Posterior vena cava (tissue), 2 donors: Measurements from ENCODE around the gene FICD. TPM values are rescaled to one million over a fixed set of nuclear protein-coding genes. Genes with fewer than 3 reads are reported as not detected.

Experiments used
- DNase-seq: peaks from one replicate; pipeline ENCODE4 v3.0.0-alpha.2; 2020; ENCODE audit warnings: low spot score
- intact Hi-C, 2 donors: fragments of 100-400 bp; cut with DNase I; formaldehyde crosslinking; loops; one replicate each; pipeline versions ENCODE4 v1.14.1 to v1.14.2; 2022 to 2023
- total RNA-seq, 2 donors: library from RNA; stranded (reverse); fragmentation: NEBNext Ultra II Directional; extraction: Animal tissue kit (Norgen Biotek cat#: 25700); gene quantifications; one replicate each; pipeline ENCODE4 v1.2.1, GENCODE V29; 2021
- donor health status: DM: yes; HTN: yes; CAD: no.
- donor health status: DM: yes; HTN: yes; CAD: no.

The FICD gene
- total RNA-seq, 2 donors from 2014 or later = 10.0 to 11.3 TPM

GRCh38 chr12:108561852-108562347 lies 46.8 kb downstream of the FICD start:
- DNase-seq = no peak
- intact Hi-C loops = loop anchor here (5.0 to 10.0 kb wide), 3 partner anchors 173 to 533 kb away; partner anchors contain the start of genes ALKBH2 (in 2 of the 2), UNG (in 2 of the 2) and CORO1C (in 1 of the 2)

GRCh38 chr12:108562348-108563135 lies 47.5 kb downstream of the FICD start, which contains the start of gene ISCU:
Gene ISCU (plus strand): TSS chr12:108562596. CDS start chr12:108562623, 27 bp downstream.
- DNase-seq = peak; percentile 100
- intact Hi-C loops = loop anchor here (5.0 to 10.0 kb wide), 3 partner anchors 172 to 532 kb away; partner anchors contain the start of genes ALKBH2 (in 2 of the 2), UNG (in 2 of the 2) and CORO1C (in 1 of the 2)

- peak; percentile 93 for DNase-seq
- intact Hi-C loops = loop anchor here (5.0 to 10.0 kb wide), 3 partner anchors 172 to 532 kb away; partner anchors contain the start of genes ALKBH2 (in 2 of the 2), UNG (in 2 of the 2) and CORO1C (in 1 of the 2)
Measured at GRCh38 chr12:108563136-108563803, 48.2 kb downstream of the FICD start.

- no peak for DNase-seq
- intact Hi-C loops = loop anchor here (5.0 to 10.0 kb wide), 3 partner anchors 171 to 531 kb away; partner anchors contain the start of genes ALKBH2 (in 2 of the 2), UNG (in 2 of the 2) and CORO1C (in 1 of the 2)
Measured at GRCh38 chr12:108563804-108564151, 48.7 kb downstream of the FICD start.

- DNase-seq = peak; percentile 53
- intact Hi-C loops = loop anchor here (5.0 to 10.0 kb wide), 3 partner anchors 170 to 530 kb away; partner anchors contain the start of genes ALKBH2 (in 2 of the 2), UNG (in 2 of the 2) and CORO1C (in 1 of the 2)
Measured at GRCh38 chr12:108564724-108565123, 49.6 kb downstream of the FICD start.

GRCh38 chr12:108565146-108565545 lies 50.1 kb downstream of the FICD start:
- no peak for DNase-seq
- intact Hi-C loops = loop anchor here (10.0 kb wide), 2 partner anchors 170 to 530 kb away; partner anchors contain the start of genes ALKBH2 (in 2 of the 2), UNG (in 2 of the 2) and CORO1C (in 1 of the 2)

GRCh38 chr12:108565976-108566375 lies 50.9 kb downstream of the FICD start:
- peak; percentile 83 for DNase-seq
- intact Hi-C loops = loop anchor here (10.0 kb wide), 2 partner anchors 169 to 529 kb away; partner anchors contain the start of genes ALKBH2 (in 2 of the 2), UNG (in 2 of the 2) and CORO1C (in 1 of the 2)

GRCh38 chr12:108566452-108566851 lies 51.4 kb downstream of the FICD start:
- intact Hi-C loops = loop anchor here (10.0 kb wide), 2 partner anchors 168 to 528 kb away; partner anchors contain the start of genes ALKBH2 (in 2 of the 2), UNG (in 2 of the 2) and CORO1C (in 1 of the 2)
- DNase-seq = peak; percentile 57

GRCh38 chr12:108567406-108568337 lies 52.6 kb downstream of the FICD start:
- DNase-seq = peak; percentile 75
- intact Hi-C loops = loop anchor here (10.0 kb wide), 2 partner anchors 167 to 527 kb away; partner anchors contain the start of genes ALKBH2 (in 2 of the 2), UNG (in 2 of the 2) and CORO1C (in 1 of the 2)

GRCh38 chr12:108568338-108569154 lies 53.5 kb downstream of the FICD start:
- DNase-seq = peak; percentile 38
- intact Hi-C loops = loop anchor here (10.0 kb wide), 2 partner anchors 166 to 526 kb away; partner anchors contain the start of genes ALKBH2 (in 2 of the 2), UNG (in 2 of the 2) and CORO1C (in 1 of the 2)

Other genes starting within 250 kb of the FICD start
- gene CMKLR1, start 176.0 kb upstream of the FICD start, total RNA-seq = 10 to 100 TPM; 44.6 to 53.4 TPM
- gene SART3, start 45.9 kb downstream of the FICD start, total RNA-seq = 10 to 100 TPM; 27.4 to 28.9 TPM
- 100 to 1,000 TPM; 113 to 119 TPM for gene ISCU, start 47.3 kb downstream of the FICD start, total RNA-seq
- gene TMEM119, start 82.8 kb downstream of the FICD start, total RNA-seq = 10 to 100 TPM; 12.7 to 72.5 TPM
- gene SELPLG, start 118.6 kb downstream of the FICD start, total RNA-seq = 10 to 100 TPM in 1 of 2 donors, 1 to 10 TPM in 1; 5.1 to 14.4 TPM
- gene CORO1C, start 216.2 kb downstream of the FICD start, total RNA-seq = 100 to 1,000 TPM; 361 to 548 TPM